H9 (cell line): ENCODE data around the gene WARS2. TPM values are rescaled to one million over a fixed set of nuclear protein-coding genes. Genes with fewer than 3 reads are reported as not detected.

ENCODE experiments used
- DNase-seq: peaks from one replicate; pipeline ENCODE4 v3.0.0-alpha.2; 2017
- H2AFZ ChIP-seq: one replicate; pipeline ENCODE4 v1.6.1; 2013; ENCODE audit warnings: mild to moderate bottlenecking, low read length, control low read depth, moderate library complexity
- H2AK5ac ChIP-seq: 2 replicates; pipeline ENCODE4 v1.6.1; 2013; ENCODE audit warnings: low read length, control low read depth, mixed read lengths; ENCODE audit not compliant: insufficient read length
- H2BK120ac ChIP-seq: one replicate; pipeline ENCODE4 v1.6.1; 2013; ENCODE audit warnings: low read depth, mild to moderate bottlenecking, low read length, control low read depth, inconsistent platforms; ENCODE audit not compliant: poor library complexity, severe bottlenecking
- H2BK12ac ChIP-seq: 2 replicates; pipeline ENCODE4 v1.6.1; 2013; ENCODE audit warnings: low read length, control low read depth, mixed read lengths, low read depth; ENCODE audit not compliant: insufficient read length
- H2BK15ac ChIP-seq: 2 replicates; pipeline ENCODE4 v1.6.1; 2013; ENCODE audit warnings: low read depth, low read length, control low read depth
- H2BK20ac ChIP-seq: one replicate; pipeline ENCODE4 v1.6.1; 2013; ENCODE audit warnings: low read depth, mild to moderate bottlenecking, low read length, control low read depth, inconsistent platforms; ENCODE audit not compliant: poor library complexity, severe bottlenecking
- H2BK5ac ChIP-seq: 2 replicates; pipeline ENCODE4 v1.6.1; 2013; ENCODE audit warnings: low read length, control low read depth, mixed read lengths; ENCODE audit not compliant: insufficient read length
- H3K14ac ChIP-seq: 2 replicates; pipeline ENCODE4 v1.6.1; 2013; ENCODE audit warnings: low read length, control low read depth; ENCODE audit not compliant: insufficient read depth
- H3K18ac ChIP-seq: 2 replicates; pipeline ENCODE4 v1.6.1; 2013; ENCODE audit warnings: low read depth, mild to moderate bottlenecking, mixed read lengths, low read length, control low read depth; ENCODE audit not compliant: insufficient read length
- H3K23ac ChIP-seq: 2 replicates; pipeline ENCODE4 v1.6.1; 2013; ENCODE audit warnings: low read length, control low read depth, mixed read lengths, low read depth; ENCODE audit not compliant: insufficient read length
- H3K23me2 ChIP-seq: 2 replicates; pipeline ENCODE4 v1.6.1; 2013; ENCODE audit warnings: low read depth, mild to moderate bottlenecking, mixed read lengths, low read length, control low read depth; ENCODE audit not compliant: insufficient read length, poor library complexity, severe bottlenecking
- H3K27ac ChIP-seq: 2 replicates; pipeline ENCODE4 v1.5.1; 2013; ENCODE audit warnings: low read length, control low read depth, mixed read lengths, low read depth; ENCODE audit not compliant: insufficient read length
- H3K27me3 ChIP-seq: 2 replicates; pipeline ENCODE4 v1.6.1; 2013; ENCODE audit warnings: low read length, control low read depth, inconsistent platforms; ENCODE audit not compliant: insufficient read depth
- H3K4ac ChIP-seq: 2 replicates; pipeline ENCODE4 v1.6.1; 2013; ENCODE audit warnings: low read depth, mild to moderate bottlenecking, control low read depth, inconsistent platforms, low read length, moderate library complexity
- H3K4me1 ChIP-seq: 2 replicates; pipeline ENCODE4 v1.6.1; 2013; ENCODE audit warnings: low read length, control low read depth, inconsistent platforms; ENCODE audit not compliant: insufficient read depth
- H3K4me2 ChIP-seq: 2 replicates; pipeline ENCODE4 v1.6.1; 2013; ENCODE audit warnings: low read length, control low read depth, mixed read lengths; ENCODE audit not compliant: insufficient read length, insufficient read depth
- H3K56ac ChIP-seq: 2 replicates; pipeline ENCODE4 v1.6.1; 2013; ENCODE audit warnings: low read depth, mild to moderate bottlenecking, mixed read lengths, low read length, control low read depth; ENCODE audit not compliant: insufficient read length
- H3K79me1 ChIP-seq: 2 replicates; pipeline ENCODE4 v1.6.1; 2013; ENCODE audit warnings: low read depth, mild to moderate bottlenecking, moderate library complexity, low read length, control low read depth, inconsistent platforms; ENCODE audit not compliant: insufficient read depth, poor library complexity, severe bottlenecking
- H3K79me2 ChIP-seq: 2 replicates; pipeline ENCODE4 v1.6.1; 2013; ENCODE audit warnings: low read length, control low read depth, inconsistent platforms; ENCODE audit not compliant: insufficient read depth
- H3K9ac ChIP-seq: 2 replicates; pipeline ENCODE4 v1.6.1; 2013; ENCODE audit warnings: low read length, control low read depth, mixed read lengths; ENCODE audit not compliant: insufficient read length; ENCODE audit errors: extremely low read depth
- H3K9me3 ChIP-seq: one replicate; pipeline ENCODE4 v1.6.1; 2013; ENCODE audit warnings: low read depth, low read length, inconsistent platforms; ENCODE audit not compliant: control insufficient read depth
- H3T11ph ChIP-seq: one replicate; pipeline ENCODE4 v1.6.1; 2013; ENCODE audit warnings: mild to moderate bottlenecking, low read length, control low read depth, inconsistent platforms
- H4K20me1 ChIP-seq: one replicate; pipeline ENCODE4 v1.6.1; 2013; ENCODE audit not compliant: control insufficient read depth, insufficient read length, insufficient read depth
- H4K5ac ChIP-seq: 2 replicates; pipeline ENCODE4 v1.6.1; 2013; ENCODE audit warnings: low read depth, mild to moderate bottlenecking, mixed read lengths, low read length, control low read depth; ENCODE audit not compliant: insufficient read length
- H4K8ac ChIP-seq: replicated peaks from 2 replicates; pipeline ENCODE4 v1.6.1; 2013; ENCODE audit warnings: low read length, control low read depth, mixed read lengths, low read depth; ENCODE audit not compliant: insufficient read length
- H4K91ac ChIP-seq: 2 replicates; pipeline ENCODE4 v1.6.1; 2013; ENCODE audit warnings: low read depth, mild to moderate bottlenecking, moderate library complexity, mixed read lengths, low read length, control low read depth; ENCODE audit not compliant: insufficient read length
- H3K27ac Mint-ChIP-seq, 3 experiments: 2 replicates in 2 of 3; 3 replicates in 1 of 3; pipeline ENCODE4 v1.8.0; 2020 to 2021; ENCODE audit warnings: mixed read lengths in 3 of 3, mild to moderate bottlenecking in 1 of 3, moderate library complexity in 1 of 3
- H3K27me3 Mint-ChIP-seq: 2 replicates; pipeline ENCODE4 v1.8.0; 2021; ENCODE audit warnings: low read depth, mild to moderate bottlenecking, moderate library complexity, mixed read lengths
- H3K36me3 Mint-ChIP-seq, 3 experiments: 2 replicates in 2 of 3; 3 replicates in 1 of 3; pipeline ENCODE4 v1.8.0; 2020 to 2021; ENCODE audit warnings: low read depth in 3 of 3, mixed read lengths in 3 of 3; ENCODE audit not compliant: insufficient read depth in 1 of 3
- H3K4me1 Mint-ChIP-seq, 2 experiments: 2 replicates each; pipeline ENCODE4 v1.8.0; 2020; ENCODE audit warnings: mixed read lengths in 2 of 2
- H3K4me3 Mint-ChIP-seq, 2 experiments: 2 replicates in 1 of 2; 3 replicates in 1 of 2; pipeline ENCODE4 v1.8.0; 2020 to 2021; ENCODE audit warnings: mild to moderate bottlenecking in 2 of 2, mixed read lengths in 2 of 2, moderate library complexity in 1 of 2
- H3K9me3 Mint-ChIP-seq, 2 experiments: 2 replicates in 1 of 2; 3 replicates in 1 of 2; pipeline ENCODE4 v1.8.0; 2020; ENCODE audit warnings: mild to moderate bottlenecking in 2 of 2, mixed read lengths in 2 of 2, moderate library complexity in 1 of 2
- CTCF ChIP-seq: fragments of 200-600 bp; sonication (generic); conservative IDR thresholded peaks from 3 replicates; pipeline ENCODE4 v1.8.0; 2021; ENCODE audit warnings: antibody characterized with exemption, mild to moderate bottlenecking
- WGBS: extraction: QIAGEN DNeasy Blood & Tissue Kit; methylation state at CpG from one replicate; pipeline ENCODE4 v1.1.7; 2013; ENCODE audit warnings: missing lambda C conversion rate, low lambda C conversion rate, mixed read lengths; ENCODE audit not compliant: insufficient read length; ENCODE audit errors: extremely low coverage; 5-methylcytosine and 5-hydroxymethylcytosine counted together
- total RNA-seq: library from RNA; stranded (reverse); gene quantifications from 2 replicates; pipeline ENCODE4 v1.2.1, GENCODE V29; 2021

The WARS2 gene
- total RNA-seq, 1 experiment from 2014 or later, result 9.7 TPM

GRCh38 chr1:119079881-119080280 is 60.6 kb downstream of the WARS2 start:
- Histone ChIP-seq H3K23me2 (no peaks in the 10 kb centered on the region), H2AFZ (no peak overlapping the region), H3K27me3 (no peaks in the 10 kb centered on the region), H3K27ac (no peak overlapping the region), H3K9ac (no peak overlapping the region), H3K23ac (no peak overlapping the region), H4K20me1 (no peaks in the 10 kb centered on the region), H2BK12ac (no peak overlapping the region), H2BK15ac (no peak overlapping the region), H3K56ac (no peak overlapping the region), H2BK5ac (no peak overlapping the region), H4K91ac (no peak overlapping the region), H2AK5ac (no peak overlapping the region), H3K4me2 (no peak overlapping the region), H3K18ac (no peak overlapping the region), H3T11ph (no peak overlapping the region), H2BK20ac (no peak overlapping the region), H3K9me3 (no peaks in the 10 kb centered on the region), H3K4me1 (no peaks in the 10 kb centered on the region), H3K79me2 (no peaks in the 10 kb centered on the region), H3K4ac (no peak overlapping the region), H3K14ac (no peak overlapping the region), H4K5ac (no peak overlapping the region), H4K8ac (no peak overlapping the region), H2BK120ac (no peak overlapping the region), H3K79me1 (no peaks in the 10 kb centered on the region)
- TF ChIP-seq CTCF, result no peak
- H3K9me3 Mint-ChIP-seq, result no peaks in the 10 kb centered on the region
- no peak overlapping the region for H3K4me3 Mint-ChIP-seq
- H3K27ac Mint-ChIP-seq, result peak overlapping the region in 2 of 3 experiments; percentile 4 to 26; a peak in 2 of 7 replicates
- whole genome bisulfite sequencing, result no CpG with 5 or more reads among the region's 1 CpG
- no peak for DNase-seq
- H3K27me3 Mint-ChIP-seq, result no peaks in the 10 kb centered on the region
- H3K4me1 Mint-ChIP-seq, result peaks cover 12 to 14% of the 10 kb centered on the region in 2 experiments
- H3K36me3 Mint-ChIP-seq, result no peaks in the 10 kb centered on the region; a peak in 1 of 7 replicates
